ENCODE measurements around the gene INSIG1.

DNA sequence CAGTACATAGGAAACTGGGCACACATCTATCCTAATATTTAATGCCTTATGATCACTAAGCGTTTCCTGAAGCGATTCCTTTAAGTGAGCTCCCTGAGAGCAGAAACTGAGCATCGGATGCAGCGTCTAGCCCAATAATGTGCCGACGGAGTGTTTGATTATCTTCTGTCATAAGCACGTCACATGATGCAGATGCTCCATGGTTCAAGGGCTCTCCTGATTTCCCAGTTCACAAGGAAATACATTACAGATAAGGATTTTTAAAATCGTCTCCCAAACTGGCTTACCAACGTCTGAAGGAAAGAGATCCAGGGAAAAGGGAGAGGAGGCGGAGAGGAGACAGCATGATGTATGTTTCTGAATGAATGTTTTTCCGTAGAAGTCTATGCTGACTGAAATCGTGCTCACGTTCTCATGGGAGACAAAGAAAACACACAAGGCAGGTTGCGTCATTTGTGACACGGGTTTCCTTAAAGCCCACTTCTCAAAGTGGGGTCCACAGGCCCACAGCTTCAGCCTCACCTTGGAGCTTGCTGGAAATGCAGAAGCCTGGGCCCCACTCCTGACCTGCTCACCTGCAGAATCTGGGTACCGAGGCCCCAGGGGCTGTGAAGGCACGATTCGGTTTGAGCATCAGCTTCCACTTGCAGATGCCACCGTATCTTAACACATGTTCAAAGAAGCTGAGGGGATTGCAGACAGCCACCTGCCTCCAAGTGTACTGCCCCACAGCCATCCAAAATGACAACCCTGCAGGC lies 21.5 kb upstream of the INSIG1 start:
- TF ChIP-seq CTCF (IDR thresholded peaks at IDR 0.05; ENCODE audit: borderline replicate concordance, extremely low read depth, low read length, poor library complexity, severe bottlenecking) (no peak), EZH2 (IDR thresholded peaks at IDR 0.05; ENCODE audit: borderline replicate concordance, low read depth, low read length, severe bottlenecking) (no peak)

All from DND-41 (cell line).